Measurements from ENCODE around the gene APOBR. TPM values are rescaled to one million over a fixed set of nuclear protein-coding genes. Genes with fewer than 3 reads are reported as not detected.

Gene APOBR
- total and polyA plus RNA-seq, 2 donors (not counting 3 experiments of a cell fraction or from before 2014, with no cell fraction given): not detected

GRCh38 chr16:28531777-28532744 lies 37.6 kb downstream of the APOBR start:
- intact Hi-C loops (cut with micrococcal nuclease): no loop called here
- H3K9me3 ChIP-seq (replicated peaks; ENCODE audit: control insufficient read depth, insufficient read depth, low read length): no peaks in the 10 kb centered on the region
- no peak overlapping the region for H2AFZ ChIP-seq (ENCODE audit: low read depth, low read length)
- peaks cover 0 to 2% of the 10 kb centered on the region in 2 experiments for H3K27me3 ChIP-seq (ENCODE audit: control insufficient read depth in 2 of 2, insufficient read depth in 2 of 2, low read length in 2 of 2)
- DNase-seq (ENCODE audit: low read depth, low spot score) (no peak), FAIRE-seq (peak; percentile 21)
- no peaks in the 10 kb centered on the region for H4K20me1 ChIP-seq (replicated peaks; ENCODE audit: control insufficient read depth, extremely low read depth, insufficient read depth, low read length)
- POLR2A ChIA-PET: no interaction called here
- H3K79me2 ChIP-seq (ENCODE audit: control insufficient read depth, insufficient read depth, low read length): no peaks in the 10 kb centered on the region
- CTCF ChIA-PET: no interaction called here
- no peak overlapping the region for H3K4me3 ChIP-seq (replicated peaks in 1 of 3; ENCODE audit: insufficient read depth in 1 of 3, low read depth in 1 of 3, low read length in 3 of 3)
- no peak overlapping the region for H3K4me2 ChIP-seq (ENCODE audit: insufficient read depth, low read length)
- no TSS peak for BruUV-seq (replicated peaks)
- H3K36me3 ChIP-seq (ENCODE audit: control insufficient read depth in 2 of 2, extremely low read depth in 1 of 2, insufficient read depth in 2 of 2, low read length in 2 of 2): no peaks in the 10 kb centered on the region
- H3K9ac ChIP-seq (replicated peaks; ENCODE audit: extremely low read depth, insufficient read depth, low read length): no peak overlapping the region
- no peak overlapping the region for H3K27ac ChIP-seq (ENCODE audit: insufficient read depth, low read depth, low read length)
- peaks cover 2% of the 10 kb centered on the region for H3K4me1 ChIP-seq (ENCODE audit: control insufficient read depth, extremely low read depth, insufficient read depth, low read length)
- no peaks in the 10 kb centered on the region for H3K9me1 ChIP-seq (replicated peaks; ENCODE audit: control insufficient read depth, extremely low read depth, insufficient read depth, low read length)
- TF ChIP-seq MAX (IDR thresholded peaks at IDR 0.05; ENCODE audit: insufficient read depth, insufficient read length) (no peak), JUN (IDR thresholded peaks at IDR 0.05; ENCODE audit: borderline replicate concordance, insufficient read depth, insufficient read length, low read depth) (no peak), POLR2AphosphoS5 (IDR thresholded peaks at IDR 0.05; ENCODE audit: insufficient read depth, low read depth, low read length) (no peak), MYC (IDR thresholded peaks at IDR 0.05; ENCODE audit: low read depth, low read length) (no peak), POLR2A (IDR thresholded peaks at IDR 0.05; ENCODE audit: low read depth, low read length) (no peak), EZH2 (IDR thresholded peaks at IDR 0.05; ENCODE audit: borderline replicate concordance, low read depth, low read length, severe bottlenecking) (no peak), CTCF (IDR thresholded peaks at IDR 0.05; ENCODE audit: extremely low read depth in 1 of 2, insufficient read depth in 1 of 2, low read depth in 1 of 2, low read length in 2 of 2) (no peak), GATA2 (IDR thresholded peaks at IDR 0.05; ENCODE audit: insufficient read depth, insufficient read length, low read depth, low read length) (no peak), FOS (IDR thresholded peaks at IDR 0.05; ENCODE audit: borderline replicate concordance, insufficient read depth, low read length) (no peak)
- dilution Hi-C loops (cut with MboI; ENCODE audit: extremely low pct_ligation_motif_present, low sequenced_read_pairs): no loop called here

Measured in endothelial cell of umbilical vein (primary cell).